NCI-H345 treated with DMSO at 0.1 percent for 48 hours (cell line): ENCODE results near the gene TTLL6.

Experiments used
- DNase-seq: peaks from one replicate; lab custom pipeline; 2025; ENCODE audit not compliant: unreplicated experiment; lab: John Stamatoyannopoulos, UW

The TTLL6 gene

GRCh38 chr17:48761114-48761513 lies 55.9 kb downstream of the TTLL6 start:
- DNase-seq: no peak

- DNase-seq: no peak
Measured at GRCh38 chr17:48760411-48760810, 56.6 kb downstream of the TTLL6 start.

DNA sequence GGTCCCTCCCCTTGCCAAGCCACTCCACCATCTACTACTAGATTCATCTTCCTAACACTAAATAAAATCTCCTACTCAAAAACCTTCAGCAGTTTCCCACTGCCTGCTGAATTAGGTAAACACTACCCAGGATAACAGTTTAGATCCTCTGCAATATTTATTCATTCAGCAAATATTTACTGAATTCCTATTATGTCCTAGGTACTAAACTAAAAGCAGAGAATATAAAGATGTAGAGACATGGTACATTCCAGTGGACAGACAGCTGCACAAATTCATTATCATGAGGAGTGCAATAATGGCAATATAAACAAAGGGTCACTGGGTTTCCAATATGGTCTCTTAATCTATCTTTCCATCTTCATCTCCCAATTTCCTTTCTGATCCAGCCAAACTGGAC lies 57.7 kb downstream of the TTLL6 start:
- no peak for DNase-seq

GRCh38 chr17:48757524-48757961 lies 59.5 kb downstream of the TTLL6 start:
- no peak for DNase-seq

DNA sequence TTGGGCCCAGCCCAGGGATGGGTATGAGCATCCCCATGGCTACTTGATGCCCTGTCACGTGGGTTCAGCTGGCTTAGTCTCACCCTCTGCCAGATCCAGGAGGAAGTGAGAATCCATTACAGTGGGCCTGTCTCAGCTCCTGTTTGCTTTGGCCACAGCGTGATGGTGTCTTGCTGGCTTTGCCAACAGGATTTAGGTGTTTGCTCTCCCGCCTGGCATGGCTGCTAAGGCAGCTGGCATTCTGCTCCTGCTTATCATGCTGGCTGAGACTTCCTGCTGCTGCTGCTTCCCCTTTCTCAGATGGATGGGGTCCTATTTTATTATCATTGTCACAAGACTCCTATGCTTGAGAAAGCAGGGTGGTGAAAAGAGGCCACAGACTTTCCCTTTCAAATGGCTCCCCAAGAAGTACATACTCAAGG lies 60.2 kb downstream of the TTLL6 start:
- no peak for DNase-seq

DNA sequence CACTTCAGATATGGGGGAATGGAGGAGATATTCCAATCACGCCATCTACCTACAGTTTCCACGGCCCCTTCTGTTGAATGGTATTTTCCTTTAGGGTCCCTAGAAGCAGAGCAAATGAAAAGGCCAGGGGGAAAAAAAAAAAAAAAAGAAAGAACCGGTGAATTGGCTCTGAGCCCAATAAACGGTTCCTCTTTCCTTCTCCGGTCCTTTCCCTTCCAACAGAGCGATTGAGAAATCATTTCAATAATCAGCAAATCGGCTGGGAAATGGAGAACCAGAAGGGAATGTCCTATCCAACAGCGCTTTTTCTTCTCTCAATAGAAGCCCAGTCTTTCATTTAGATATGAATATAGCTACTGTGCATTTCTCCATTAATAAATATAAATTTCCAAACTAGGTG lies 61.7 kb downstream of the TTLL6 start:
- DNase-seq: no peak

GRCh38 chr17:48754500-48755261 lies 62.3 kb downstream of the TTLL6 start:
- DNase-seq: no peak

DNA sequence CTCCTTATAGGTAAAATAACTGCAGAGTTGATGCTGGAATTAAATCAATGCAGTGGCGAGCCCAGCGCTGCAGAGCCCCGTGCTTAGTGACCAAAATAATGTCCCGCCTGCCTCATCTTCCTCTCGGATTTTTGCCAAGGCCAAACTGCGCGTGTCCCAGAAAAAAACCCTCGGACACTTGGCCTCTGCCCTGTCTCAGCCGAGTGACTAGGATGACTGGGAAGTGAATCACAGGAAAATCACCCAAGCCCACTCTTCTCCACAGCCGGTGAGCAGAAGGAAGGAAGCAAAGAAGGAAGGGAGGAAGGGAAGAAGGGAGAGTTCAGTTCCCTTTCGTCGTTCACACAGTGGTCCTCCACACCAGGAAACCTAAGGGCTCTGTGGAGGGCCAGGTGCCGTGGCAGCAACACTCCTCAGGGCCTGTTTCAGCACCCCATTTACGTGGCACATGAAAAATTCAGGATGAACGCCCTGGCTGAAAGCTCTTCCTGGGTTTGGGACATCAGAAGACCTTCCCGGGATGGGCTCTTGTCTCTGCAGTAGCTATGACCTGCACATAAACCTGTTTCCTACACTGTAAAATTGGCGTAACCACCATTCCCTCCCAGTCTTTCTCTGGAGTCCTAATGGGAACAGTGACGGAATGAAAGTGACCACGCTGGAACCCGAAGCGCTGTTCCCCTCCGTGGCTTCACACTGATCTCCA lies 63.1 kb downstream of the TTLL6 start:
- DNase-seq: no peak

GRCh38 chr17:48752399-48753288 lies 64.4 kb downstream of the TTLL6 start:
- no peak for DNase-seq

DNA sequence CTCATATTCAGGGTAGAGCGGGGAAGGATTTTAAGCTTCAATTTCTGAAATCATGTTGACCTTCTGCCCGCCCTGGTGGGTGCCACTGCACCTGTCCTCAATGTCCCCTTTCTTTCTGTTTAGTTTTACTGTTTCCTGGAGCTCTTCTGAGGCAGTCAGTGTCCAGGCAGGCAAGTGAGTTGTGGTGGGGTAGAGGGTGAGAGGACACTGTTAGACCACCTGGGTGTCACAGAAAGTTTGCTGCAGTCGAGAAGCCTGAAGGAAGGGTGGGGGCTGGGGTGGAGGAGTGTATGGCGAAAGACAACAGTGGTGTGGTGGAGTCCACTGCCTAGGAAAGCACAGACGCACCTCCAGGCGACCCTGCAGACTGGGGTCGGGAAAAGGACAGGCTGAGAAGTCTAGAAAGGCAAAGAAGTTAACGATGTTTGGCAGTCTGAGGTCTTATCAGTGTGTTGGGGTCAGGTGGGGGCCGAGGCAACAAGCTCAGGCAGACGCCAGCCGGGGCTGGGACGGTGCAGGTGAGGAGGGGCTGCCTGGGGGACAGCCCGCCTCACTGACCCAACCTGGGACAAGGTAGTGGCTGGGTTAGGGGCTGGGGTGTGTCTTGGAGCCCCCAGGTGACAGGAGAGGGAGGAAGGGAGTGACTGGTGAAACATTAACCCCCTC lies 65.2 kb downstream of the TTLL6 start:
- DNase-seq: no peak

- DNase-seq: no peak
Measured at GRCh38 chr17:48751172-48751571, 65.9 kb downstream of the TTLL6 start.

DNA sequence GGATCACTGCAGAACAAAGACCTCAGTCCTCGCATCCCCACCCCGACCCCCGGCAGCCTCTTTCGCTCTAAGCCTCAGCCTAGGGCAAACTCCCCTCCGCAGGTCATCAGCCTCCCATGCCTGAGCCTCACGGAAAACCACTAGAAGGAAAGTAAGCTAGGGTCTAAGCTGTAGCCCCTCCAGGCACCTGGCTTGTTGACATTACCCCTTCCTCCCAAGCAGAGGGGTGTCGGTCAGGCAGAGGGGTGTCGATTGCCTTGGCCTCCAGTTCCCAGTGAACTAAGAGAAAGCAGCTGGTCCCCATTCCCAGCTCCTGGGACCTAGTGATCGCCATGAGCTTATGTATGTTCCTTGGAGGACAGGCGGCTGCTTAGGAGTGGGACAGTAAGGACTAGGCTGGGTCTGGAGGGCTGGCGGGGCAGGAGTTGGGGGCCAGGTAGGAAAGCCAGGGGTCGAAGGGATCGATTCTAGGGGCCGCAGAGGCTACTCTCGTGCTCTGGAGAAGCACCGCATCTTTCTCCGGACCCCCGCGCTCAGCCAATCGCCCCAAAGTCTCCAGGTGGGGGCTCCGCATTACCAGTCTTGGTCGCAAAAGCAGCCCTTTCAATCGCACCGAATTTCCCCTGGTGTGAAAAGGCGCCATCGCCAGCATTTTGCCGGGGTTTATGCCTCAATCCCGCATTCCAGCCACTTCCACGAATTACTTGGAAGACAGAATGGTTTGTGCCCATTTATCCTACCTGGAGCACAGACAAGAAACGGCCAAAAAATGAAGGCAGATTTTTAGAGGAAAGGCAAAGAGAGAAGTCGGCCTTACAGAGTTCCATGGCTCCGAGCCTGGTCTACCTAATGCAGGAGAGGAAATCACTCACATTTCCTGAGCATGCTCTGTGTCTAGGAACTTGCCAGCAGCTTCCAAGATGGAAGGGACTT lies 67.1 kb downstream of the TTLL6 start:
- no peak for DNase-seq

DNA sequence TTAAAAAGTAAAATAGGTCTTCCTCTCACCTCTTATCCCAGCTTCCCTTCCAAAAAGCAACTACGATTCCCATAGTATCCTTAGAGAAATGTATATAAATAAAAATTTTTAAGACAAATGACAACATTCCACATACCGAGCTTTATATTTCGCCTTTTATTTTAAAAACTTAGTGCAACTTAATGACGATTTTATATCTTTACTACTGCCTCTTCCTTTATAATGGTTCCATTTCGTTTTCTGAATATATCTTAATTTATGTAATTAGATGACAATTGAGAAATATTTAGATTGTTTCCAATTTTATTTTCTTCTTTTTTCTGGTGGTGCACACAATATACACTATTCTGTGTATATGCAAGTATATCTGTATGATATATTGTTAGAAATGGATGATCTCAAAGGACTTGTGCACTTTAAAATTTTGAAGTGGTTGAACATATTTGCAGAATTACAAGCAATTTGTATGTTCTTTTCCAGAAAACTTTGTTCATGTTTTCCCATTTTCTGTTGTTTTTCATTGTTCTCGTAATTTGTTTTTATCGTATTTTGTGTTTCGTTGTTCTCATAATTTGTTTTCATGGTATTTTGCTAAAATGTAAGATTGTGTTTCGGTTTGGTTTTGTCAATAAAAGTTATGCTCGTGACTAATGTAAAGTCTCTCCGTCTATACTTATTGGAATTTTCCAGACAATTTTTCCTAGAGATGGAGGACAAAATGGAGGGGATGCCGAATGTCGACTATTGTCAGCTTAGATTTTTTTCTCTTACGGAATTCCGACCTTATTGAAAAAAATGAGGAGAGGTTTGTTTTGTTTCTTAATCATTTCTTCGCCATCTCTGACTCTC lies 68.1 kb downstream of the TTLL6 start:
- no peak for DNase-seq

DNA sequence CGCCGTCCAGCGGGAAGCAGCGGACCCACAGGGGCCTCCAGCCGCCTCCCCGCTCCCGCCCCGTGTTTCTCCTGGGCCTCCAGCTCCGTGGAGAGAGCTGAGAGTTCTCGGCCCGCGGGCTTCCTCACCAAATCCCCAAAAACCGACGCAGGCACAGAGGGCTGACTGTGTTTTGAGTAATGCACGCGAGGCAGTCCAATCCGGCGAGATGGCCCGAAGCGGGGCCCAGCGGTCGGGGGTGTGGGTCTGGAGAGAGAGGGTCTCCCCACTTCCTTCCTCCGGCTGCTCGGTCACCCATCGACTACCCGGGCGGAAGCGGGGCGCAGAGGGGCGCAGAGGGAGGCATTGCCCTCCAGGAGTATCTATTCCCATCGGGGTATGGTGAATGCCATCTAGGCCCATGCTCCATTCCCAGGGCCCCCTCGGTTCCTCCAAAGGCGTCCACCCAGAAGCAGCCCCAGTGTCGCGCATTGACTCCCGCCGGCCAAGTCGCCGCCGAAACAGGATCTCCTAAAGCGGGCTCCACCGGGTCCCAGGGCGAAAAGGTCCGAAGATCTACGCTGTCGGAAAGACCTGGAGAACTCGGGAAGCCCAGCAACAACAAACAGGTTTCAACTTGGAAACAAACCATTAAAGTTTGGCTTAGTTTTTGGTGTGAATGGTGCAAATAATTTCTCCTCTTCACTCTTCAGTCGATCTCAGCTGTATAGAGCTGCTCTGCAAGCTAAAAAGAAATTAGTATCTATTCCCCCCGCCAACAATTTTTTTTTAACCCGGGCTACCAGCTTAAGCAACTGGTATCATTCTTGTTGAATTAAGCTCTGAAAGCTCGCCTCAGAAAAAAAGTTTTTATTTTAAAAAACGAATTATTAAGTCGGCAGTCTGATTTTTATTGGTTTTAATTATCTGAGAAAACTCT lies 69.3 kb downstream of the TTLL6 start:
- no peak for DNase-seq

DNA sequence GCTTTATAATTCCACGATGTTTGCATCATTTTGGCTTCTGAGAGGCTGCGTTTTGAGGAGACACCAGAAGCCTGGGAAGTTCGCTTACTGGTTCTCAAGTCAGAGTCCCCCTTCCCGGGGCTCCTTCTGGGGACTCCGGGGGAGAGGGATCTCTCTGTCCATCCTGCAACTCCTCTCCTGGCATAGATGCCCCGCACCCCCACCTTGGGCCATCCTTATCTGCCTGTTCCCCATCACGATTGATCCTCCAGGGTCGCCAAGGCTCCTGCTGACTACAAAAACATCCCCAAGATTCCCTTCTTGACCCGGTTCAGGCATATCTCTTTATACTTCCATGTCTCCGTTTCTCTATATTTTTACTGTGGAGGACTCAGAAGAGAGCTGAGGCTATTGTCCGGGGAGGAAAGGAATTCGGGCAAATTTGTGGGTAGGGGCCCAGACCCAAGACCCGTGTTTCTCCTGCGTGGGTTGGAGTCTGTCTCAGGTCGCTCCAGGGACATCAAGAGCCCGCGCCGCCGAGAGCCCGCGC lies 70.0 kb downstream of the TTLL6 start:
- DNase-seq: no peak

GRCh38 chr17:48745381-48746275 lies 71.4 kb downstream of the TTLL6 start:
- DNase-seq: no peak

GRCh38 chr17:48740537-48740936 lies 76.5 kb downstream of the TTLL6 start:
- no peak for DNase-seq
